Bronchial epithelial cell (primary cell): Measurements from ENCODE around the gene DTNB. TPM values are rescaled to one million over a fixed set of nuclear protein-coding genes. Genes with fewer than 3 reads are reported as not detected.

ENCODE experiments used
- DNase-seq: peaks from one replicate; pipeline ENCODE4 v3.0.0-alpha.2; 2010; ENCODE audit warnings: low read depth
- FAIRE-seq: peaks from 2 replicates; lab custom pipeline; 2011; peaks lifted over from hg19 to GRCh38; lab: Jason Lieb, UNC
- H3K27me3 ChIP-seq: 2 replicates; pipeline ENCODE4 v1.5.1; 2011; ENCODE audit warnings: low read length; ENCODE audit not compliant: control insufficient read depth, insufficient read depth
- H3K36me3 ChIP-seq: 2 replicates; pipeline ENCODE4 v1.5.1; 2011; ENCODE audit warnings: low read length; ENCODE audit not compliant: control insufficient read depth, insufficient read depth
- H3K4me3 ChIP-seq: 2 replicates; pipeline ENCODE4 v1.5.1; 2011; ENCODE audit warnings: mild to moderate bottlenecking, low read depth, low read length, control low read depth
- CTCF ChIP-seq: IDR thresholded peaks from 2 replicates; pipeline ENCODE4 v1.5.1; 2011; ENCODE audit warnings: mild to moderate bottlenecking, moderate library complexity, low read length, control low read depth, inconsistent platforms; ENCODE audit not compliant: insufficient read depth, severe bottlenecking
- total RNA-seq: library from RNA; depleted of rRNA; stranded (reverse); fragments of >200 nt; gene quantifications from 2 replicates; pipeline ENCODE4 v1.2.1, GENCODE V29; 2014

DTNB gene
- total RNA-seq, 1 donor from 2014 or later = 8.4 TPM

DNA sequence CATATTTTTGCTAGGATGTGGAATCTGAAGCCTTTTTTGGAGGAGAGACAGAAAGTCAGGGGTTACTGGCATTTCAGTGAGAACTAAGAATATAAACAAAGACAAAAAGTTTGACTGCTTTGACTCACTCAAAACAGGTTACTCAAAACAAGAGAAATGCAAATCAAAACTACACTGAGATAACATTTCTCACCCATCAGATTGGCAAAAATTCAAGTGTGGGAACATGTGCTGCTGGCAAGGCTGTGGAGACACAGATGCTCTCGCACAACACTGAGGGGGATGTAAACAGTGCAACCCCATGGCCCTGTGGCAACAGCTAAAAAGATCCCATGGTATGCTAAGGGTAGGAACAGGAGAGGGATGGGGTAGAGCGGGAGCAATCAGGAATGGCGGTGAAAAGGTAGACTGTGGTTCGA, 86.6 kb downstream of the DTNB start:
- no peak for TF ChIP-seq CTCF
- Histone ChIP-seq H3K27me3 (no peaks in the 10 kb centered on the region), H3K36me3 (no peaks in the 10 kb centered on the region), H3K4me3 (no peak overlapping the region)
- no peak for FAIRE-seq
- DNase-seq = no peak

DNA sequence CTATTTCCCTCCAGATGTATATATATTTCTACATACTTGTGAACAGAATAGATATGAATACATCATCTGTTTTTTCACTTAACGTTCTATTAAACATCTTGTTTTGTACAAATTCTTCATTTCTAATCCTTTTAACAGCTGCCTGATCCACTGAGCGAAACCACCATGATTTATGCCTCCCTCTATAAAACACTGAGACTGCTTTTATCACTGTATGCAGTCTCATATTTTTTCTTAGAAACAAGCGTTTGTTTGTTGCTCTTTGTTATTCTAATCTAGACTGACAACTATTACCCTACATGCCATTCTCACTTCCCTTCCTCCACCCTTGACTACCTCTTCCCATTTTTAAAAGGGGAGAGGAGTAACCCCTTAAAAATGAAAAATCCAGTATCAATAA, 88.2 kb downstream of the DTNB start:
- FAIRE-seq (no peak), DNase-seq (no peak)

DNA sequence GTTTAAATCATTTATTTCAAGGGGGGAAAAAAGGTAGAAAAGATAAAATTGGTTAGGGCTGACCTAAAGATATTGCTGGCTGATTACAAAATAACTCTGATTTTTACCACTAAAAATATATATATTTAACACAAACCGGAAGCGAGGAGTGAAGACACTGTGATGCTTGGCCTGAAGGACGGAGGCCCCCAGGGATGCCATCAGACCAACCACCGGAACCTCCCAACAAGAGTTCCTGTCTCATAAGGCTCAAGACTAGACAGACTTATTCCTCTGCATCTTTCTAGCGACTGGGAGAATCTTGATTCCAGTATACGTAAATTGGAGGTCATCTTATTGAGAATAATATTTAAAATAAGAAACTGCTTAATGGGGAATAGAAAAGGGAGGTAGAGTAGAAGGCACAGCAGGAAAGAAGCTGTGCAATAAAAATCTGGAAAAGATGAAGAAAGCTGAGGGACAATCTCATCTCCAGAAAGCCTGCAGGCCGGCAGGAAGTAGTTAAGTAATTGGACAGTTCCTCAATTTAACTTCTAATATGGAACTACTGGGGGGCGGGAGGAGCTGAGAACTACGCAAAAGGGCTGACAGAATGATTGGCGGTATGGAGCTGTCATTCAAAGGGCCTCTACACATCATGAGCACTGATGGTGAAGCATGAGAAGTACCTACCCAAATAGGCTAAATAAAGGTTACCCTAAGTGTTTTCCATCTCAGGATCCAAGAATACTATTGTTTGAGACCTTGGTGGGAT, 91.1 kb downstream of the DTNB start:
- Histone ChIP-seq H3K36me3 (no peaks in the 10 kb centered on the region), H3K4me3 (no peak overlapping the region), H3K27me3 (no peaks in the 10 kb centered on the region)
- FAIRE-seq (no peak), DNase-seq (no peak)
- no peak for TF ChIP-seq CTCF

More for the DNA sequence above, 88.2 kb downstream of the DTNB start:
- Histone ChIP-seq H3K4me3 (no peak overlapping the region), H3K27me3 (no peaks in the 10 kb centered on the region), H3K36me3 (no peaks in the 10 kb centered on the region)
- no peak for TF ChIP-seq CTCF

GRCh38 chr2:25576596-25576995, 96.8 kb downstream of the DTNB start:
- FAIRE-seq (no peak), DNase-seq (no peak)
- H3K4me3 ChIP-seq = no peak overlapping the region

GRCh38 chr2:25572638-25573037, 100.7 kb downstream of the DTNB start:
- Histone ChIP-seq H3K27me3 (no peaks in the 10 kb centered on the region), H3K4me3 (no peak overlapping the region), H3K36me3 (no peaks in the 10 kb centered on the region)
- DNase-seq (no peak), FAIRE-seq (no peak)
- TF ChIP-seq CTCF = no peak

More at GRCh38 chr2:25576596-25576995, 96.8 kb downstream of the DTNB start:
- H3K27me3 ChIP-seq = no peaks in the 10 kb centered on the region
- no peaks in the 10 kb centered on the region for H3K36me3 ChIP-seq
- TF ChIP-seq CTCF = no peak
